Fibroblast of pulmonary artery (primary cell): ENCODE results near the gene B4GALNT2.
"Not testable (repeated sequence)": the region's sequence is repeated elsewhere in the genome, so short reads cannot be mapped to it uniquely, and the experiment has no call there.

Experiments used
- DNase-seq: peaks from one replicate; pipeline ENCODE4 v3.0.0-alpha.2; 2010; ENCODE audit warnings: low read depth
- H3K4me3 ChIP-seq: replicated peaks from 2 replicates; pipeline ENCODE4 v1.5.1; 2011; ENCODE audit warnings: low read depth, mild to moderate bottlenecking, control low read depth, low read length, moderate library complexity
- TF ChIP-seq, protein P1 (sequence below): IDR thresholded peaks from 2 replicates; pipeline ENCODE4 v1.5.1; 2011; ENCODE audit warnings: mild to moderate bottlenecking, control low read depth, low read length, inconsistent platforms; ENCODE audit errors: missing control alignments

Gene B4GALNT2

DNA sequence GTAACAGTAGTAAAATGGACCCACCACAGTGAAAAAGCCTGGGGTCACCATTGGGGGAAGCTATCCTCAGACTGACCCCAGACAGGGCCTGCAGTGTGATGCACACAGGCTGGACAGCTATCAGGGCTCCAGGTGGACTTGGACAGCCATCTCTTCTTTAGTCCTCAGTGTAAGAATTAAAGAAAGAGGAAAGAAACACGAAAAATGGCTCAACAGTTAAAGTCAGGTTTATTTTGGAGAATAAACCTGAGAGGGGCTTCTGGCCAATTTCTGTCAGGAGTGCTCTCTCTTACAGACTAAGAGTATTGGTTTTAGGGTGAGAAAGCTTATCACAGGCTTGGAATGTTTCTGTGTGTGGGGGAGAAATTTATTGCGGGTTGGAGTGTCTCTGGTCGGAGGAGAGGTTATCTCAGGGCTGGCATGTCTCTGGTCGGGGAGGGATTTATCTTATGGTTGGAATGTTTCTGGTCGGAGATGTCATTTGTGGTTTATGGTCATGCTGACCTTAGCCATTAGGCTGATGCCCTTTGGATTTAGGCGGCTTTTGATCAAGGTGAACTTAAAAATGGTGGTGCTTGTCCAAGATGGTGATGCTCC lies 10.8 kb upstream of the B4GALNT2 start:
- DNase-seq: no peak
- H3K4me3 ChIP-seq: no peak overlapping the region
- TF ChIP-seq, protein P1, sequence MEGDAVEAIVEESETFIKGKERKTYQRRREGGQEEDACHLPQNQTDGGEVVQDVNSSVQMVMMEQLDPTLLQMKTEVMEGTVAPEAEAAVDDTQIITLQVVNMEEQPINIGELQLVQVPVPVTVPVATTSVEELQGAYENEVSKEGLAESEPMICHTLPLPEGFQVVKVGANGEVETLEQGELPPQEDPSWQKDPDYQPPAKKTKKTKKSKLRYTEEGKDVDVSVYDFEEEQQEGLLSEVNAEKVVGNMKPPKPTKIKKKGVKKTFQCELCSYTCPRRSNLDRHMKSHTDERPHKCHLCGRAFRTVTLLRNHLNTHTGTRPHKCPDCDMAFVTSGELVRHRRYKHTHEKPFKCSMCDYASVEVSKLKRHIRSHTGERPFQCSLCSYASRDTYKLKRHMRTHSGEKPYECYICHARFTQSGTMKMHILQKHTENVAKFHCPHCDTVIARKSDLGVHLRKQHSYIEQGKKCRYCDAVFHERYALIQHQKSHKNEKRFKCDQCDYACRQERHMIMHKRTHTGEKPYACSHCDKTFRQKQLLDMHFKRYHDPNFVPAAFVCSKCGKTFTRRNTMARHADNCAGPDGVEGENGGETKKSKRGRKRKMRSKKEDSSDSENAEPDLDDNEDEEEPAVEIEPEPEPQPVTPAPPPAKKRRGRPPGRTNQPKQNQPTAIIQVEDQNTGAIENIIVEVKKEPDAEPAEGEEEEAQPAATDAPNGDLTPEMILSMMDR: no peak

DNA sequence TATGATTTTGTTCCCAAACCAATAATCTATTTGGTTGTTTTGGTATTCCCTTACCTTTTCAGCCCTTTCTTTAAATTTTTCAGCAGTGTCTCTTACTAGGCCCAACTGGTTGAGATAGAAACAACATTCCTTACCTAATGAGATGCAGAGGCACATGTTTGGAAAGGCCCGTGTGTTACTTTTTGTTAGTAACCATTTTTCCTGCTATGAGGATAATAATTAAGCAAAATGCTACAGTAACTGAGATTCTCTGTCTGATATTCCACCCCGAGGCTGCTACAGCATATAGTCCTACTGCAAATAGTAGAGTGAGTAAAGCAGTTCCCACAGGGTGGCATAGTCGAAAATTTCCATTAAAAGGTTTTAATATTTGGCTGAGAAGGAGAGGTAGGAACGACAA lies 10.0 kb upstream of the B4GALNT2 start:
- TF ChIP-seq, protein P1: no peak
- no peak overlapping the region for H3K4me3 ChIP-seq
- DNase-seq: no peak

GRCh38 chr17:49123061-49123460 lies 9.5 kb upstream of the B4GALNT2 start:
- no peak overlapping the region for H3K4me3 ChIP-seq
- no peak for DNase-seq
- TF ChIP-seq, protein P1: no peak

DNA sequence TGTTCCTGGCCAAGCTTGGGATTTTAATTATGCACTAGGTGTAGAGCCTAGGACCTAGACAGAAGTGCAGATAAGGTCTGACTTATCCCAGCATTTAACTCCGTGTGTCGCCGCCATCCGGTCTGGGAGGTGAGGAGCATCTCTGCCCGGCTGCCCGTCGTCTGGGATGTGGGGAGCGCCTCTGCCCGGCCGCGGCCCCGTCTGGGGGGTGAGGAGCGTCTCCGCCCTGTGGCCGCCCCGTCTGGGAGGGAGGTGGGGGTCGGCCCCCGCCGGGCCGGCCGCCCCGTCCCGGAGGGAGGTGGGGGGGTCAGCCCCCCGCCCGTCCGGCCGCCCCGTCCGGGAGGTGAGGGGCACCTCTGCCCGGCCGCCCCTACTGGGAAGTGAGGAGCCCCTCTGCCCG lies 7.1 kb upstream of the B4GALNT2 start:
- H3K4me3 ChIP-seq: no peak overlapping the region
- TF ChIP-seq, protein P1: no peak
- DNase-seq: no peak

DNA sequence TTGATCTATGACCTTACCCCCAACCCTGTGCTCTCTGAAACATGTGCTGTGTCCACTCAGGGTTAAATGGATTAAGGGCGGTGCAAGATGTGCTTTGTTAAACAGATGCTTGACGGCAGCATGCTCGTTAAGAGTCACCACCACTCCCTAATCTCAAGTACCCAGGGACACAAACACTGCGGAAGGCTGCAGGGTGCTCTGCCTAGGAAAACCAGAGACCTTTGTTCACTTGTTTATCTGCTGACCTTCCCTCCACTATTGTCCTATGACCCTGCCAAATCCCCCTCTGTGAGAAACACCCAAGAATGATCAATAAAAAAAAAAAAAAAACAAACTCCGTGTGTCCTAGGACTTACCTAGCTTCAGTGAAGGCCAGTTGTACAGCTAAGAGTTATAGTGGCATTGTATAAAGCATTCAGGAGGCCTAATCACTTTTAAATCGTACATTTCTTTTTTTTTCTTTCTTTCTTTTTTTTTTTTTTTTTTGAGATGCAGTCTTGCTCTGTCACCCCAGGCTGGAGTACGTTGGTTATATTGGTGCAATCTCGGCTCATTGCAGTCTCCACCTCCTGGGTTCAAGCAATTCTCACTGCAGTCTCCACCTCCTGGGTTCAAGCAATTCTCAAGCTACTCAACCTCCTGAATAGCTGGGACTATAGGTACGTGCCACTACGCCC lies 6.2 kb upstream of the B4GALNT2 start:
- H3K4me3 ChIP-seq, DNase-seq: not testable (repeated sequence)

DNA sequence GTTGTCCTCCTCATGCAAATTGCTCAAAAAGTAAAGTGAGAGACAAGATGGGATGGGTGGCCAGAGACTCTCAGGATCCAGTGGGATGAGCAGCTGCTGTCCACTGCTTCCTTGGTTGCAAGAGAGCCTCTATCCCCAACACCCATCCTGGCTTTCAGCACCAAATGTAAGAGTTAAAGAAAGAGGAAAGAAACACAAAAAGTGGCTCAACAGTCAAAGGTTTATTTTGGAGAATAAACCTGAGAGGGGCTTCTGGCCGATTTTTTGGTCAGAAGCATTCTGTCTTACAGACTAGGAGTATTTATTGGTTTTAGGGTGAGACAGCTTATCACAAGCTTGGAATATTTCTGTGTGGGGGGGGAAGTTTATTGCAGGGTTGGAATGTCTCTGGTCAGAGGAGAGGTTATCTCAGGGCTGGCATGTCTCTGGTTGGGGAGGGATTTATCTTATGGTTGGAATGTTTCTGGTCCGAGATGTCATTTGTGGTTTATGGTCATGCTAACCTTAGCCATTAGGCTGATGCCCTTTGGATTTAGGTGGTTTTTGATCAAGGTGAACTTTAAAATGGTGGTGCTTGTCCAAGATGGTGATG lies 3.1 kb upstream of the B4GALNT2 start:
- not testable (repeated sequence) for H3K4me3 ChIP-seq, DNase-seq

DNA sequence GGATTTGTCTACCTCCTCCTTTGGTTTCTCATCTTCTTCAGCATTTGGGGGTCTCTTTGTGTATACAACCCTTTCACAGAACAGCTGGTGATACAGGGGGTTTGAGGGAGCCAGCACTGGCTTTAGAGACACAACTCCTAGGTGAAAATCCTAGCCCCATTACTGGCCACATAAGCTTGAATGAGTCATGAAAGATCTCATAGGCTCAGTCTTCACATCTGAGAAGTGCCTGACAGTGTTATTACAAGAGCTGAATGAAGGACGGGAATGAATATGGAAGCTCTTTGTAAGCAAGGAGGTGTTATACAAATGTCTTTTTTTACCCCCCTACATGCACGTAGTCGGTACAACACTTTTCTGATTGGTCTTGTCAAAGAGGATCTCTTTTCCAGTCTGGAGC lies 1.7 kb upstream of the B4GALNT2 start:
- no peak for DNase-seq
- TF ChIP-seq, protein P1: no peak
- no peak overlapping the region for H3K4me3 ChIP-seq

DNA sequence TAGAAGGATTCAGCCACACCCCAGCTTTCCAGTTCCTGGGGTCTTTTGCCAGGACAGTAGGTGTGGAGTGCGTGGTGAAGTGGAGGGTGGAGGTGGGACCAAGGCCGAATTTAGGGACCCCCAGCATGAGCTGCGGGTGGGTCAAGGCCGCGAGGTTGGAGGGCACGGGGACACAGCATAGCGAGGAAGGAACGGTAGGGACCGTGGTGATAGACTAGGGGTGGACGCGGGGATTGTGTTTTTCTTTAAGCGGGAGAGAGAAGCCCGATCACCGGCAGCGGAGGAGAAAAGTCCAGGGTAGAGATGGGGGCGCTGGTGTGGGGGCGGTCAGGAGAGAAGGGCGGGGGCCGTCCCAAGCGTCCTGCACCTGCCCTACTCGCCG lies 261 bp upstream of the B4GALNT2 start:
- TF ChIP-seq, protein P1: no peak
- H3K4me3 ChIP-seq: peak overlapping the region; percentile 24
- DNase-seq: no peak
